OCI-LY1 (cell line): ENCODE results near the gene TENM4.

Experiments
- H2AFZ ChIP-seq: fragments of 200-600 bp; sonication (generic), shearing (Covaris generic); 2 replicates; pipeline ENCODE4 v1.6.0; 2014; ENCODE audit warnings: antibody characterized with exemption, mild to moderate bottlenecking, low read length
- H3F3A ChIP-seq: fragments of 200-600 bp; sonication (generic), shearing (Covaris generic); 2 replicates; pipeline ENCODE4 v1.6.0; 2014; ENCODE audit warnings: mild to moderate bottlenecking, antibody characterized with exemption, low read length, moderate library complexity; ENCODE audit not compliant: insufficient read depth
- H3K27ac ChIP-seq: fragments of 200-600 bp; sonication (generic); 2 replicates; pipeline ENCODE4 v1.5.1; 2014; ENCODE audit warnings: low read length, mixed run types, mild to moderate bottlenecking, low read depth; ENCODE audit not compliant: poor library complexity, severe bottlenecking
- H3K27me3 ChIP-seq: fragments of 200-600 bp; sonication (generic); 2 replicates; pipeline ENCODE4 v1.6.0; 2014; ENCODE audit warnings: antibody characterized with exemption, mild to moderate bottlenecking, low read length, moderate library complexity; ENCODE audit not compliant: insufficient read depth
- H3K36me3 ChIP-seq: fragments of 200-600 bp; sonication (generic); 2 replicates; pipeline ENCODE4 v1.6.1; 2014; ENCODE audit warnings: mild to moderate bottlenecking, antibody characterized with exemption, low read length, moderate library complexity, mixed read lengths; ENCODE audit not compliant: insufficient read depth
- H3K4me1 ChIP-seq: fragments of 200-600 bp; sonication (generic); 2 replicates; pipeline ENCODE4 v1.5.1; 2014; ENCODE audit warnings: mild to moderate bottlenecking, low read length, moderate library complexity; ENCODE audit not compliant: insufficient read depth, severe bottlenecking
- H3K4me2 ChIP-seq: fragments of 200-600 bp; sonication (generic), shearing (Covaris generic); 2 replicates; pipeline ENCODE4 v1.6.1; 2014; ENCODE audit warnings: low read length
- H3K4me3 ChIP-seq: fragments of 200-600 bp; sonication (generic); 2 replicates; pipeline ENCODE4 v1.5.1; 2014; ENCODE audit warnings: low read length, low read depth, mild to moderate bottlenecking, mixed read lengths; ENCODE audit not compliant: poor library complexity, severe bottlenecking
- H3K79me2 ChIP-seq: fragments of 200-600 bp; shearing (Covaris generic); 2 replicates; pipeline ENCODE4 v1.6.1; 2016; ENCODE audit warnings: mixed run types, low read length, mixed read lengths; ENCODE audit not compliant: insufficient read depth
- H3K9ac ChIP-seq: fragments of 200-600 bp; sonication (generic), shearing (Covaris generic); 2 replicates; pipeline ENCODE4 v1.6.1; 2014; ENCODE audit warnings: mild to moderate bottlenecking, low read length, mixed read lengths
- H3K9me2 ChIP-seq: fragments of 200-600 bp; sonication (generic), shearing (Covaris generic); 2 replicates; pipeline ENCODE4 v1.6.1; 2014; ENCODE audit warnings: low read depth, mild to moderate bottlenecking, low read length, mixed read lengths
- H3K9me3 ChIP-seq: fragments of 200-600 bp; shearing (Covaris generic); 2 replicates; pipeline ENCODE4 v1.6.1; 2014; ENCODE audit warnings: low read length, mixed read lengths
- H4K20me1 ChIP-seq: fragments of 200-600 bp; sonication (generic), shearing (Covaris generic); 2 replicates; pipeline ENCODE4 v1.6.0; 2016; ENCODE audit warnings: mild to moderate bottlenecking, low read length; ENCODE audit not compliant: insufficient read depth
- CTCF ChIP-seq: fragments of 200-600 bp; sonication (generic), shearing (Covaris generic); IDR thresholded peaks from 2 replicates; pipeline ENCODE4 v1.5.1; 2017; ENCODE audit warnings: mild to moderate bottlenecking, antibody characterized with exemption, low read length, moderate library complexity, mixed read lengths
- EZH2 ChIP-seq: fragments of 200-600 bp; sonication (generic), shearing (Covaris generic); IDR thresholded peaks from 2 replicates; pipeline ENCODE4 v1.8.0; 2017; ENCODE audit warnings: borderline replicate concordance, mixed run types, mild to moderate bottlenecking, antibody characterized with exemption, low read length, moderate library complexity, mixed read lengths

Gene TENM4

GRCh38 chr11:79068356-79068755 is 372.5 kb downstream of the TENM4 start:
- H4K20me1 ChIP-seq, result no peaks in the 10 kb centered on the region
- H3K9me2 ChIP-seq, result no peaks in the 10 kb centered on the region
- H3K27ac ChIP-seq, result no peak overlapping the region
- no peak overlapping the region for H3K9ac ChIP-seq
- H3K4me2 ChIP-seq, result no peak overlapping the region
- TF ChIP-seq EZH2 (no peak), CTCF (no peak)
- H3K36me3 ChIP-seq, result no peaks in the 10 kb centered on the region
- H3K27me3 ChIP-seq, result no peaks in the 10 kb centered on the region; the same call in 1 of the 2 replicates
- no peak overlapping the region for H3K4me3 ChIP-seq
- no peaks in the 10 kb centered on the region for H3K9me3 ChIP-seq
- no peaks in the 10 kb centered on the region for H3K79me2 ChIP-seq
- no peaks in the 10 kb centered on the region for H3F3A ChIP-seq
- H3K4me1 ChIP-seq, result no peaks in the 10 kb centered on the region
- no peak overlapping the region for H2AFZ ChIP-seq

- H3K79me2 ChIP-seq, result no peaks in the 10 kb centered on the region
- H3F3A ChIP-seq, result no peaks in the 10 kb centered on the region
- H4K20me1 ChIP-seq, result no peaks in the 10 kb centered on the region
- H3K4me1 ChIP-seq, result no peaks in the 10 kb centered on the region
- H3K27ac ChIP-seq, result no peak overlapping the region
- no peak overlapping the region for H3K4me2 ChIP-seq
- no peaks in the 10 kb centered on the region for H3K9me2 ChIP-seq
- no peak overlapping the region for H3K9ac ChIP-seq
- H3K9me3 ChIP-seq, result no peaks in the 10 kb centered on the region
- H3K36me3 ChIP-seq, result no peaks in the 10 kb centered on the region
- H3K4me3 ChIP-seq, result no peak overlapping the region
- TF ChIP-seq CTCF (no peak), EZH2 (no peak)
- no peak overlapping the region for H2AFZ ChIP-seq
- no peaks in the 10 kb centered on the region; the same call in 1 of the 2 replicates for H3K27me3 ChIP-seq
Observed at GRCh38 chr11:79067352-79067679, 373.5 kb downstream of the TENM4 start.

GRCh38 chr11:79066456-79067351 is 374.1 kb downstream of the TENM4 start:
- Histone ChIP-seq H3K9me2 (no peaks in the 10 kb centered on the region), H3K4me2 (no peak overlapping the region), H3K27ac (no peak overlapping the region), H3K4me1 (no peaks in the 10 kb centered on the region), H4K20me1 (no peaks in the 10 kb centered on the region), H3K79me2 (no peaks in the 10 kb centered on the region), H3K27me3 (no peaks in the 10 kb centered on the region; the same call in 1 of the 2 replicates), H3F3A (no peaks in the 10 kb centered on the region), H3K36me3 (no peaks in the 10 kb centered on the region), H3K4me3 (no peak overlapping the region), H2AFZ (no peak overlapping the region), H3K9ac (no peak overlapping the region), H3K9me3 (no peaks in the 10 kb centered on the region)
- TF ChIP-seq CTCF (no peak), EZH2 (no peak)
